Neuronal stem cell (in vitro differentiated cells): ENCODE measurements around the gene GRID1.

ENCODE experiments used
- DNase-seq: peaks from one replicate; pipeline ENCODE4 v3.0.0-alpha.2; 2013; ENCODE audit warnings: low spot score
- H2AFZ ChIP-seq: one replicate; pipeline ENCODE4 v1.6.1; 2013; ENCODE audit warnings: mild to moderate bottlenecking, low read length, inconsistent platforms
- H2AK5ac ChIP-seq: 2 replicates; pipeline ENCODE4 v1.6.1; 2013; ENCODE audit warnings: low read depth, mild to moderate bottlenecking, inconsistent platforms, low read length, moderate library complexity, mixed read lengths
- H2BK120ac ChIP-seq: 2 replicates; pipeline ENCODE4 v1.6.1; 2013; ENCODE audit warnings: low read depth, mild to moderate bottlenecking, inconsistent platforms, low read length, moderate library complexity, mixed read lengths
- H2BK12ac ChIP-seq: one replicate; pipeline ENCODE4 v1.6.1; 2013; ENCODE audit warnings: low read length, inconsistent platforms
- H2BK15ac ChIP-seq: 2 replicates; pipeline ENCODE4 v1.6.1; 2013; ENCODE audit warnings: mild to moderate bottlenecking, low read length, inconsistent platforms, mixed read lengths
- H2BK5ac ChIP-seq: one replicate; pipeline ENCODE4 v1.6.1; 2013; ENCODE audit warnings: inconsistent platforms, mild to moderate bottlenecking, low read length, moderate library complexity
- H3K14ac ChIP-seq: one replicate; pipeline ENCODE4 v1.6.1; 2013; ENCODE audit warnings: low read length, inconsistent platforms
- H3K18ac ChIP-seq: 2 replicates; pipeline ENCODE4 v1.6.1; 2013; ENCODE audit warnings: low read length, inconsistent platforms
- H3K23ac ChIP-seq: 2 replicates; pipeline ENCODE4 v1.6.1; 2013; ENCODE audit warnings: low read depth, mild to moderate bottlenecking, mixed read lengths, low read length, inconsistent platforms; ENCODE audit not compliant: poor library complexity
- H3K27ac ChIP-seq: replicated peaks from 3 replicates; pipeline ENCODE4 v1.5.1; 2013; ENCODE audit warnings: low read length, inconsistent platforms
- H3K27me3 ChIP-seq, 3 experiments: 2 replicates each; pipeline ENCODE4 v1.6.1; 2013; ENCODE audit warnings: low read length in 3 of 3, mild to moderate bottlenecking in 2 of 3, inconsistent platforms in 1 of 3, low read depth in 1 of 3, mixed read lengths in 1 of 3, moderate library complexity in 1 of 3; ENCODE audit not compliant: control insufficient read depth in 3 of 3, insufficient read depth in 3 of 3
- H3K36me3 ChIP-seq, 2 donors: replicated peaks in 1 of 2; 2 replicates each; pipeline ENCODE4 v1.6.1; 2013; ENCODE audit warnings: low read length in 2 of 2; ENCODE audit not compliant: control insufficient read depth in 2 of 2, insufficient read depth in 2 of 2
- H3K4ac ChIP-seq: 2 replicates; pipeline ENCODE4 v1.6.1; 2013; ENCODE audit warnings: inconsistent platforms, mild to moderate bottlenecking, low read length, moderate library complexity
- H3K4me1 ChIP-seq, 2 donors: 1 replicate in 1 of 2; 2 replicates in 1 of 2; pipeline ENCODE4 v1.6.1; 2013; ENCODE audit warnings: low read length in 2 of 2, low read depth in 1 of 2; ENCODE audit not compliant: control insufficient read depth in 2 of 2, insufficient read depth in 1 of 2
- H3K4me2 ChIP-seq: one replicate; pipeline ENCODE4 v1.6.1; 2013; ENCODE audit warnings: mild to moderate bottlenecking, low read length, inconsistent platforms; ENCODE audit not compliant: insufficient read depth, poor library complexity, severe bottlenecking
- H3K4me3 ChIP-seq, 2 donors: 2 replicates each; pipeline ENCODE4 v1.5.1; 2013; ENCODE audit warnings: low read length in 2 of 2, mild to moderate bottlenecking in 2 of 2, inconsistent platforms in 1 of 2, moderate library complexity in 1 of 2
- H3K79me1 ChIP-seq: one replicate; pipeline ENCODE4 v1.6.1; 2013; ENCODE audit warnings: low read depth, mild to moderate bottlenecking, inconsistent platforms, low read length, moderate library complexity
- H3K9ac ChIP-seq: one replicate; pipeline ENCODE4 v1.6.1; 2013; ENCODE audit warnings: mild to moderate bottlenecking, low read depth, low read length, inconsistent platforms; ENCODE audit not compliant: poor library complexity
- H3K9me3 ChIP-seq, 2 donors: replicated peaks in 1 of 2; 2 replicates each; pipeline versions ENCODE3 to v1.6.1; 2013; ENCODE audit warnings: low read length in 2 of 2, mild to moderate bottlenecking in 2 of 2, inconsistent platforms in 1 of 2, low read depth in 1 of 2, mixed read lengths in 1 of 2, moderate library complexity in 1 of 2; ENCODE audit not compliant: control insufficient read depth in 2 of 2, insufficient read depth in 1 of 2
- H4K8ac ChIP-seq: one replicate; pipeline ENCODE4 v1.6.1; 2013; ENCODE audit warnings: low read depth, mild to moderate bottlenecking, inconsistent platforms, low read length, moderate library complexity
- H4K91ac ChIP-seq: one replicate; pipeline ENCODE4 v1.6.1; 2013; ENCODE audit warnings: low read length, low read depth, mild to moderate bottlenecking, inconsistent platforms; ENCODE audit not compliant: poor library complexity
- WGBS, 2 donors: extraction: QIAGEN DNeasy Blood & Tissue Kit; methylation state at CpG; one replicate each; pipeline ENCODE4 v1.1.7; 2013; ENCODE audit warnings: missing lambda C conversion rate in 2 of 2, mixed read lengths in 1 of 2; ENCODE audit not compliant: insufficient read length in 2 of 2, insufficient replicate concordance in 1 of 2; ENCODE audit errors: extremely low coverage in 2 of 2; 5-methylcytosine and 5-hydroxymethylcytosine counted together

The GRID1 gene

GRCh38 chr10:86345296-86345858, 21.2 kb downstream of the GRID1 start:
- WGBS, 2 donors, result no CpG with 5 or more reads among the region's 4 CpGs

GRCh38 chr10:86344714-86345161, 21.9 kb downstream of the GRID1 start:
- Histone ChIP-seq H2BK120ac (no peak overlapping the region), H3K9me3 (no peaks in the 10 kb centered on the region), H2BK12ac (no peak overlapping the region), H2BK5ac (no peak overlapping the region), H3K4me2 (no peak overlapping the region), H2BK15ac (no peak overlapping the region), H3K23ac (no peak overlapping the region), H3K4ac (no peak overlapping the region), H3K9ac (no peak overlapping the region), H3K27ac (no peak overlapping the region), H2AFZ (no peak overlapping the region), H3K14ac (no peak overlapping the region), H4K91ac (no peak overlapping the region), H3K36me3 (no peaks in the 10 kb centered on the region), H3K79me1 (no peaks in the 10 kb centered on the region), H3K27me3 (peaks cover 0 to 34% (median 0%) of the 10 kb centered on the region in 3 experiments), H3K18ac (peak overlapping the region; percentile 41), H2AK5ac (peak overlapping the region; percentile 11), H3K4me1 (peaks cover 0 to 23% of the 10 kb centered on the region in 2 donors), H3K4me3 (no peak overlapping the region), H4K8ac (no peak overlapping the region)
- WGBS, 2 donors, result no CpG with 5 or more reads among the region's 6 CpGs
- no peak for DNase-seq

More at GRCh38 chr10:86345296-86345858, 21.2 kb downstream of the GRID1 start:
- H3K9ac ChIP-seq, result no peak overlapping the region
- H2BK5ac ChIP-seq, result no peak overlapping the region
- H2AK5ac ChIP-seq, result peak overlapping the region; percentile 25
- no peak overlapping the region for H4K91ac ChIP-seq
- H3K79me1 ChIP-seq, result no peaks in the 10 kb centered on the region
- peaks cover 0 to 19% of the 10 kb centered on the region in 2 donors for H3K4me1 ChIP-seq
- H3K4me3 ChIP-seq, result no peak overlapping the region
- H3K36me3 ChIP-seq, result no peaks in the 10 kb centered on the region
- no peak overlapping the region for H3K4ac ChIP-seq
- H2BK12ac ChIP-seq, result no peak overlapping the region
- no peak for DNase-seq
- H3K9me3 ChIP-seq, result no peaks in the 10 kb centered on the region
- H2AFZ ChIP-seq, result no peak overlapping the region
- H3K23ac ChIP-seq, result no peak overlapping the region
- no peak overlapping the region for H3K14ac ChIP-seq
- H3K18ac ChIP-seq, result no peak overlapping the region
- H2BK15ac ChIP-seq, result no peak overlapping the region
- H3K27me3 ChIP-seq, result peaks cover 0 to 32% (median 0%) of the 10 kb centered on the region in 3 experiments
- H2BK120ac ChIP-seq, result no peak overlapping the region
- H4K8ac ChIP-seq, result no peak overlapping the region
- no peak overlapping the region for H3K27ac ChIP-seq
- H3K4me2 ChIP-seq, result no peak overlapping the region

- H3K4ac ChIP-seq, result no peak overlapping the region
- WGBS, 2 donors, result no CpG with 5 or more reads among the region's 3 CpGs
- DNase-seq, result no peak
Observed at GRCh38 chr10:86344281-86344680, 22.3 kb downstream of the GRID1 start.

GRCh38 chr10:86343761-86344160, 22.8 kb downstream of the GRID1 start:
- H2BK5ac ChIP-seq, result no peak overlapping the region
- no peak overlapping the region for H4K91ac ChIP-seq
- H3K23ac ChIP-seq, result no peak overlapping the region
- H2BK15ac ChIP-seq, result no peak overlapping the region
- no peak overlapping the region for H3K4ac ChIP-seq
- peaks cover 0 to 34% (median 0%) of the 10 kb centered on the region in 3 experiments for H3K27me3 ChIP-seq
- H4K8ac ChIP-seq, result no peak overlapping the region
- H3K4me3 ChIP-seq, result no peak overlapping the region
- no peaks in the 10 kb centered on the region for H3K79me1 ChIP-seq
- no peaks in the 10 kb centered on the region for H3K36me3 ChIP-seq
- H3K4me2 ChIP-seq, result no peak overlapping the region
- no peak overlapping the region for H2BK12ac ChIP-seq
- H2AFZ ChIP-seq, result no peak overlapping the region
- DNase-seq, result no peak
- H2AK5ac ChIP-seq, result no peak overlapping the region
- no peak overlapping the region for H2BK120ac ChIP-seq
- no peak overlapping the region for H3K14ac ChIP-seq
- WGBS, 2 donors, result no CpG with 5 or more reads among the region's 7 CpGs
- H3K9me3 ChIP-seq, result no peaks in the 10 kb centered on the region
- H3K27ac ChIP-seq, result no peak overlapping the region
- no peak overlapping the region for H3K18ac ChIP-seq
- H3K4me1 ChIP-seq, result peaks cover 0 to 23% of the 10 kb centered on the region in 2 donors
- H3K9ac ChIP-seq, result no peak overlapping the region

More at GRCh38 chr10:86344281-86344680, 22.3 kb downstream of the GRID1 start:
- Histone ChIP-seq H3K36me3 (no peaks in the 10 kb centered on the region), H2BK15ac (no peak overlapping the region), H3K18ac (peak overlapping the region; percentile 74), H3K4me3 (no peak overlapping the region), H3K9ac (no peak overlapping the region), H3K79me1 (no peaks in the 10 kb centered on the region), H3K23ac (no peak overlapping the region), H3K27ac (no peak overlapping the region), H4K91ac (no peak overlapping the region), H4K8ac (no peak overlapping the region), H2AFZ (no peak overlapping the region), H2BK5ac (no peak overlapping the region), H3K4me1 (peaks cover 0 to 23% of the 10 kb centered on the region in 2 donors), H3K4me2 (no peak overlapping the region), H3K14ac (no peak overlapping the region), H2BK120ac (no peak overlapping the region), H3K9me3 (no peaks in the 10 kb centered on the region), H2BK12ac (no peak overlapping the region), H3K27me3 (peaks cover 0 to 34% (median 0%) of the 10 kb centered on the region in 3 experiments), H2AK5ac (peak overlapping the region; percentile 11)
